A549 treated with DMSO at 1 μM for 4 hours (cell line): ENCODE measurements around the gene DUSP28. TPM values are rescaled to one million over a fixed set of nuclear protein-coding genes. Genes with fewer than 3 reads are reported as not detected.

Source experiments
- total RNA-seq: library from RNA; stranded (reverse); fragments of 200-300 nt; extraction: Qiagen RNA extraction; gene quantifications from 5 replicates; pipeline ENCODE4 v1.2.3, GENCODE V29; 2022; ENCODE audit warnings: low read depth

The DUSP28 gene
- 3.7 to 9.4 TPM (median 7.3 TPM) in 5 replicates for total RNA-seq

GRCh38 chr2:240560084-240560479 is at the start of gene DUSP28:
DUSP28 (plus strand) TSS chr2:240560357; CDS start chr2:240560685, 328 bp downstream.

GRCh38 chr2:240557808-240558207 is 2.3 kb upstream of the DUSP28 start, which contains the start of gene ANKMY1:
ANKMY1 (minus strand) TSS chr2:240557988; CDS start chr2:240557335, 653 bp downstream.

GRCh38 chr2:240567872-240568677 is 7.9 kb downstream of the DUSP28 start, which contains the start of gene RNPEPL1:
RNPEPL1 (plus strand) TSS chr2:240568484; CDS start chr2:240568587, 103 bp downstream.

GRCh38 chr2:240586198-240586918 is 26.2 kb downstream of the DUSP28 start, which contains the start of gene CAPN10:
CAPN10 (plus strand) TSS chr2:240586734; CDS start chr2:240586912, 178 bp downstream.

Other genes starting within 250 kb of the DUSP28 start
- 175 to 222 TPM (median 194 TPM) in 5 replicates for gene GPC1, start 124.7 kb upstream of the DUSP28 start, total RNA-seq
- gene ANKMY1, start 2.4 kb upstream of the DUSP28 start, total RNA-seq, result 9.1 to 14.1 TPM (median 12.4 TPM) in 5 replicates
- 49.6 to 66.3 TPM (median 64.6 TPM) in 5 replicates for gene RNPEPL1, start 8.1 kb downstream of the DUSP28 start, total RNA-seq
- 13.3 to 24.8 TPM (median 22.3 TPM) in 5 replicates for gene CAPN10, start 26.4 kb downstream of the DUSP28 start, total RNA-seq
- 0.58 to 1.2 TPM (median 0.75 TPM) in 5 replicates for gene GPR35, start 65.1 kb downstream of the DUSP28 start, total RNA-seq
- not detected in 5 replicates for gene AQP12B, start 122.5 kb downstream of the DUSP28 start, total RNA-seq
- not detected in 5 replicates for gene AQP12A, start 131.5 kb downstream of the DUSP28 start, total RNA-seq